ENCODE measurements around the gene AKAP11.
A peak's percentile ranks its signal among the peaks of the same experiment; 100 is the strongest.

The AKAP11 gene

DNA sequence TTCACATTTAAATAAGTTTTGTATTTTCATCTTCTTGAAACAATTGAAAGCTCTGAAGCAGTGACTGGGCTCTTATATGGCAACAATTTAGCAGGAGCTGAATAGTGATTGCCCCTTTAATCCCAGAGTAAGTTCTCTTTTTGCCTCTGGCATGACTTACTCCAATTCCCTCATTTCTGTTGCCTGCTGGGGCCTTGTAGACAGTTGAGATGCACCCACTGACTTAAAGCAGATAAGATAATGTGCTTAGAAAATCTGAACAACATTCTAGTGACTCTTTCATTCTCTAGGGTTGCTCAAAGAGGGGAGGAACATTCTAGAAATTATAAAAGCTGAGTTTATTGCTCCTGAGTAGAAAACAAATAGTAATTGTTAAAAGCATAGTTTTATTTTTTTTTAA lies 52.8 kb downstream of the AKAP11 start:
- no peak for TF ChIP-seq PAX5 (IDR thresholded peaks at IDR 0.05; ENCODE audit: insufficient read depth, low read length, severe bottlenecking)
- TF ChIP-seq POU2F2 (IDR thresholded peaks at IDR 0.05; ENCODE audit: low read depth, low read length), result no peak
- no peak for TF ChIP-seq SPI1 (IDR thresholded peaks at IDR 0.05; ENCODE audit: low read depth, low read length)
- no peak for TF ChIP-seq TAF1 (IDR thresholded peaks at IDR 0.05; ENCODE audit: low read depth, low read length)
- no peak for TF ChIP-seq POLR2AphosphoS5 (IDR thresholded peaks at IDR 0.05; ENCODE audit: low read depth, low read length)
- no peak for TF ChIP-seq POLR2A (IDR thresholded peaks at IDR 0.05; ENCODE audit: low read depth, low read length)
- no peak for FAIRE-seq
- DNase-seq (ENCODE audit: insufficient read length, low spot score), result no peak

GRCh38 chr13:42327725-42328124 lies 55.8 kb downstream of the AKAP11 start:
- DNase-seq (ENCODE audit: insufficient read length, low spot score) (no peak), FAIRE-seq (no peak)
- no peak for TF ChIP-seq POU2F2 (IDR thresholded peaks at IDR 0.05; ENCODE audit: low read depth, low read length)
- TF ChIP-seq POLR2A (IDR thresholded peaks at IDR 0.05; ENCODE audit: low read depth, low read length), result no peak
- TF ChIP-seq TAF1 (IDR thresholded peaks at IDR 0.05; ENCODE audit: low read depth, low read length), result no peak
- no peak for TF ChIP-seq SPI1 (IDR thresholded peaks at IDR 0.05; ENCODE audit: low read depth, low read length)
- TF ChIP-seq PAX5 (IDR thresholded peaks at IDR 0.05; ENCODE audit: insufficient read depth, low read length, severe bottlenecking), result no peak
- TF ChIP-seq POLR2AphosphoS5 (IDR thresholded peaks at IDR 0.05; ENCODE audit: low read depth, low read length), result no peak

GRCh38 chr13:42328672-42329071 lies 56.7 kb downstream of the AKAP11 start:
- peak; percentile 87 for FAIRE-seq
- no peak for DNase-seq (ENCODE audit: insufficient read length, low spot score)
- TF ChIP-seq TAF1 (IDR thresholded peaks at IDR 0.05; ENCODE audit: low read depth, low read length), result no peak
- no peak for TF ChIP-seq PAX5 (IDR thresholded peaks at IDR 0.05; ENCODE audit: insufficient read depth, low read length, severe bottlenecking)
- TF ChIP-seq SPI1 (IDR thresholded peaks at IDR 0.05; ENCODE audit: low read depth, low read length), result peak; percentile 58

DNA sequence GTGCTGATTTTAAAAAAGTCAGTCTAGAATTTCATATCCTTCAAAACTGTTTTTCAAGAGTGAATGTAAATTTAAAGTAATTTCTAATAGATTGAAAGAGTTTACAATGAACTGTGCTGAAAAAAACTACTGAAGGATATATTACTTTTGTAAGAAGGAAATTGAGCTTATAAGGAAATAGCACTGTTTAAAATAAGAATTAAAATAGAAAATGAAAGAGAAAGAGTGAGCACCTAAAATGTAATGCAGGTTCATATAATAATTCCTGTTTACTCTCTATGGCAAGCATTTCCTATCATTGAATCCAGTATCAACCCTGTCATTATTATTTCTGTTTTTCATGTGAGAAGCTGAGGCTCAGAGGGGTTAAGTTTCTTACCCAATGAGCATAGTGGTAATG lies 57.3 kb downstream of the AKAP11 start:
- TF ChIP-seq SPI1 (IDR thresholded peaks at IDR 0.05; ENCODE audit: low read depth, low read length) (no peak), POLR2AphosphoS5 (IDR thresholded peaks at IDR 0.05; ENCODE audit: low read depth, low read length) (no peak), PAX5 (IDR thresholded peaks at IDR 0.05; ENCODE audit: insufficient read depth, low read length, severe bottlenecking) (no peak), POU2F2 (IDR thresholded peaks at IDR 0.05; ENCODE audit: low read depth, low read length) (no peak), POLR2A (IDR thresholded peaks at IDR 0.05; ENCODE audit: low read depth, low read length) (no peak), TAF1 (IDR thresholded peaks at IDR 0.05; ENCODE audit: low read depth, low read length) (no peak)
- DNase-seq (ENCODE audit: insufficient read length, low spot score), result no peak
- no peak for FAIRE-seq

GRCh38 chr13:42331009-42331408 lies 59.1 kb downstream of the AKAP11 start:
- FAIRE-seq (no peak), DNase-seq (ENCODE audit: insufficient read length, low spot score) (no peak)
- TF ChIP-seq POLR2AphosphoS5 (IDR thresholded peaks at IDR 0.05; ENCODE audit: low read depth, low read length), result no peak
- no peak for TF ChIP-seq POLR2A (IDR thresholded peaks at IDR 0.05; ENCODE audit: low read depth, low read length)
- TF ChIP-seq TAF1 (IDR thresholded peaks at IDR 0.05; ENCODE audit: low read depth, low read length), result no peak
- TF ChIP-seq SPI1 (IDR thresholded peaks at IDR 0.05; ENCODE audit: low read depth, low read length), result no peak
- no peak for TF ChIP-seq POU2F2 (IDR thresholded peaks at IDR 0.05; ENCODE audit: low read depth, low read length)
- TF ChIP-seq PAX5 (IDR thresholded peaks at IDR 0.05; ENCODE audit: insufficient read depth, low read length, severe bottlenecking), result no peak

- DNase-seq (ENCODE audit: insufficient read length, low spot score) (no peak), FAIRE-seq (peak; percentile 86)
- TF ChIP-seq TAF1 (IDR thresholded peaks at IDR 0.05; ENCODE audit: low read depth, low read length) (no peak), PAX5 (IDR thresholded peaks at IDR 0.05; ENCODE audit: insufficient read depth, low read length, severe bottlenecking) (no peak)
Measured at GRCh38 chr13:42333613-42334328, 61.8 kb downstream of the AKAP11 start.

DNA sequence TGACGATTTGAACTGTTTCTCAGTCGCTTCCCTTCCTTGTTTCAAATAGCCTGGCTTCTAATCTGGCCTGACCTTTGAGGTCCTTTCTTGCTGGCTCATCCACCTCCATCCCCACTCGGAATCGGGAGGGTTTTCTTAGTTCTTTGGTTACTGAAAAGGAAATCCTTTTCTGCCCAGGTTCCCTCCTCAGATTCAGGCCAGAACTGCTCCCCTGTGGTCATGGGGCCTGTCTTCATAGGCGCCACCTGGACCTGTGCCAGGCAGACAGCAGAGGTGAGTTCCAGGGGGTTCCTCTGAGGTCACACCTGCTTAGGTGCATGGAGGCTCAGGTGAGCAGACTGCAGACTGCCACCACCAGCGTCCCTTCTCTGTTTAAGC lies 62.4 kb downstream of the AKAP11 start:
- DNase-seq (ENCODE audit: insufficient read length, low spot score) (no peak), FAIRE-seq (no peak)
- no peak for TF ChIP-seq POLR2A (IDR thresholded peaks at IDR 0.05; ENCODE audit: low read depth, low read length)
- no peak for TF ChIP-seq PAX5 (IDR thresholded peaks at IDR 0.05; ENCODE audit: insufficient read depth, low read length, severe bottlenecking)
- no peak for TF ChIP-seq POLR2AphosphoS5 (IDR thresholded peaks at IDR 0.05; ENCODE audit: low read depth, low read length)
- TF ChIP-seq TAF1 (IDR thresholded peaks at IDR 0.05; ENCODE audit: low read depth, low read length), result no peak
- TF ChIP-seq SPI1 (IDR thresholded peaks at IDR 0.05; ENCODE audit: low read depth, low read length), result no peak
- TF ChIP-seq POU2F2 (IDR thresholded peaks at IDR 0.05; ENCODE audit: low read depth, low read length), result no peak

GRCh38 chr13:42337808-42338600 lies 66.1 kb downstream of the AKAP11 start:
- TF ChIP-seq POLR2AphosphoS5 (IDR thresholded peaks at IDR 0.05; ENCODE audit: low read depth, low read length), result no peak
- no peak for TF ChIP-seq TAF1 (IDR thresholded peaks at IDR 0.05; ENCODE audit: low read depth, low read length)
- no peak for TF ChIP-seq PAX5 (IDR thresholded peaks at IDR 0.05; ENCODE audit: insufficient read depth, low read length, severe bottlenecking)
- no peak for TF ChIP-seq SPI1 (IDR thresholded peaks at IDR 0.05; ENCODE audit: low read depth, low read length)
- TF ChIP-seq POLR2A (IDR thresholded peaks at IDR 0.05; ENCODE audit: low read depth, low read length), result no peak
- FAIRE-seq (peak; percentile 13), DNase-seq (ENCODE audit: insufficient read length, low spot score) (no peak)

GRCh38 chr13:42345367-42345766 lies 73.4 kb downstream of the AKAP11 start:
- FAIRE-seq (peak; percentile 84), DNase-seq (ENCODE audit: insufficient read length, low spot score) (no peak)
- TF ChIP-seq POU2F2 (IDR thresholded peaks at IDR 0.05; ENCODE audit: low read depth, low read length), result no peak
- no peak for TF ChIP-seq TAF1 (IDR thresholded peaks at IDR 0.05; ENCODE audit: low read depth, low read length)

DNA sequence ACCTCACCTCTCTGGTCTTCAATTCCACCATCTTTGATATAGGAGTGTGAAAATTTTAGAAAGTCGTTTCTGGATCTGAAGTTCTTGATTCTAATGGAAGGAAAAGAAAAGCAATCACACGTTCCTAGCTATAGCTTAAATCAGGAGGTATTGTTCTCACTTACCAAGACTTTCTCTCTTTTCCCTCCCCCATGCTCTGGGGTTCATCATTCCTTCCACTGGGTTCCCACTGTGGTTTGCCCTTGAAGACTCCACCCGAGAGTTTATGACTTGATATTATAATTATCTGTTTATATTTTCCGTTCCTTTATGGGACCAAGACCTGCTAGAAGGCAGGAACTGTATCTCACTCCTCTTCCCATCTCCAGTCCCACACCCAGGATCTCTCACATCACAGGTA lies 76.6 kb downstream of the AKAP11 start:
- TF ChIP-seq POU2F2 (IDR thresholded peaks at IDR 0.05; ENCODE audit: low read depth, low read length) (no peak), POLR2A (IDR thresholded peaks at IDR 0.05; ENCODE audit: low read depth, low read length) (no peak), TAF1 (IDR thresholded peaks at IDR 0.05; ENCODE audit: low read depth, low read length) (no peak), POLR2AphosphoS5 (IDR thresholded peaks at IDR 0.05; ENCODE audit: low read depth, low read length) (no peak), PAX5 (IDR thresholded peaks at IDR 0.05; ENCODE audit: insufficient read depth, low read length, severe bottlenecking) (no peak), SPI1 (IDR thresholded peaks at IDR 0.05; ENCODE audit: low read depth, low read length) (no peak)
- FAIRE-seq (no peak), DNase-seq (ENCODE audit: insufficient read length, low spot score) (no peak)
